HepG2 (cell line): Measurements from ENCODE around the gene WNT7A. TPM values are rescaled to one million over a fixed set of nuclear protein-coding genes. Genes with fewer than 3 reads are reported as not detected.

Experiments used
- ATAC-seq: fragments of 200-7000 bp; cut with Tn5 transposase; 3 replicates; pipeline ENCODE4 v1.9.1; 2020; ENCODE audit warnings: mild to moderate bottlenecking, moderate library complexity
- Bru-seq: library from RNA; stranded (reverse); fragments of 400-500 nt; gene quantifications from one replicate; lab custom pipeline; 2021; lab: Mats Ljungman, UMichigan
- BruChase-seq, 2 experiments: library from RNA; stranded (reverse); fragments of 400-500 nt; gene quantifications; one replicate each; lab custom pipeline; 2021; lab: Mats Ljungman, UMichigan
- BruUV-seq: library from RNA; stranded (reverse); fragments of 400-500 nt; replicated peaks from 2 replicates; lab custom pipeline; 2021; lab: Mats Ljungman, UMichigan
- CTCF ChIA-PET: fragments of 300-600 bp; formaldehyde crosslinking; extraction: SDS; loops from one replicate; lab custom pipeline; 2021; ENCODE audit warnings: low total read pairs, inconsistent platforms, low intra/inter-chr PET ratio; lab: Yijun Ruan, JAX
- POLR2A ChIA-PET: fragments of 350-600 bp; sonication (Branson Sonifier 250); formaldehyde crosslinking; loops from one replicate; lab custom pipeline; 2020; ENCODE audit warnings: antibody characterized with exemption, inconsistent platforms; lab: Yijun Ruan, JAX
- DNase-seq: peaks from one replicate; pipeline ENCODE4 v3.0.0-alpha.2; 2015; ENCODE audit warnings: low spot score
- FAIRE-seq: peaks from 3 replicates; lab custom pipeline; 2011; peaks lifted over from hg19 to GRCh38; lab: Jason Lieb, UNC
- H2AFZ ChIP-seq: one replicate; pipeline ENCODE4 v1.6.1; 2011; ENCODE audit warnings: low read length, inconsistent platforms
- H3K27ac ChIP-seq: fragments of 300-600 bp; 3 replicates; pipeline ENCODE4 v1.8.0; 2011; ENCODE audit warnings: mixed run types, mild to moderate bottlenecking, mixed read lengths, low read length, inconsistent platforms; ENCODE audit not compliant: insufficient read depth; ENCODE audit errors: extremely low read length
- H3K27me3 ChIP-seq, 2 experiments: fragments of 200-600 bp in 1 of 2; 2 replicates in 1 of 2; 3 replicates in 1 of 2; pipeline versions ENCODE4 v1.6.0 to v1.8.0; 2011; ENCODE audit warnings: low read length in 2 of 2, mild to moderate bottlenecking in 2 of 2, moderate library complexity in 2 of 2, inconsistent platforms in 1 of 2; ENCODE audit not compliant: insufficient read depth in 2 of 2, control insufficient read depth in 1 of 2
- H3K36me3 ChIP-seq, 2 experiments: fragments of 200-600 bp in 1 of 2; replicated peaks in 1 of 2; 2 replicates in 1 of 2; 3 replicates in 1 of 2; pipeline versions ENCODE4 v1.5.1 to v1.8.0; 2011; ENCODE audit warnings: low read length in 2 of 2, inconsistent platforms in 1 of 2; ENCODE audit not compliant: insufficient read depth in 2 of 2, control insufficient read depth in 1 of 2
- H3K4me1 ChIP-seq: 2 replicates; pipeline ENCODE4 v1.5.1; 2012; ENCODE audit warnings: low read length, inconsistent platforms; ENCODE audit not compliant: insufficient read depth
- H3K4me2 ChIP-seq: 2 replicates; pipeline ENCODE4 v1.6.0; 2011; ENCODE audit warnings: low read depth, low read length, inconsistent platforms
- H3K4me3 ChIP-seq, 3 experiments: fragments of 200-600 bp in 1 of 3; sonication (generic), shearing (Covaris generic) in 1 of 3; replicated peaks in 1 of 3; 2 replicates each; pipeline ENCODE4 v1.5.1; 2011 to 2016; ENCODE audit warnings: low read length in 3 of 3, inconsistent platforms in 2 of 3, low read depth in 2 of 3, mild to moderate bottlenecking in 2 of 3, control low read depth in 1 of 3, mixed read lengths in 1 of 3; ENCODE audit not compliant: insufficient read depth in 1 of 3
- H3K79me2 ChIP-seq: one replicate; pipeline ENCODE4 v1.6.1; 2011; ENCODE audit warnings: low read length, inconsistent platforms; ENCODE audit not compliant: insufficient read depth
- H3K9ac ChIP-seq: 2 replicates; pipeline ENCODE4 v1.6.0; 2011; ENCODE audit warnings: mild to moderate bottlenecking, low read depth, low read length, inconsistent platforms; ENCODE audit not compliant: insufficient read depth
- H3K9me3 ChIP-seq: 2 replicates; pipeline ENCODE4 v1.5.1; 2012; ENCODE audit warnings: mild to moderate bottlenecking, low read length
- H4K20me1 ChIP-seq: 2 replicates; pipeline ENCODE4 v1.6.0; 2011; ENCODE audit warnings: inconsistent platforms, mild to moderate bottlenecking, low read length, moderate library complexity; ENCODE audit not compliant: insufficient read depth
- ERF ChIP-seq: IDR thresholded peaks from 2 replicates; pipeline ENCODE4 v1.6.1; 2018; ENCODE audit warnings: missing biosample characterization, missing genetic modification reagents
- FIP1L1 ChIP-seq: fragments of 200-400 bp; formaldehyde crosslinking; IDR thresholded peaks from 2 replicates; pipeline ENCODE4 v1.6.1; 2018; ENCODE audit warnings: low read depth, mild to moderate bottlenecking, low read length, moderate library complexity, borderline replicate concordance; ENCODE audit not compliant: insufficient read depth
- GATAD2A ChIP-seq: IDR thresholded peaks from 2 replicates; pipeline ENCODE4 v1.6.1; 2016
- HNRNPLL ChIP-seq: fragments of 200-400 bp; formaldehyde crosslinking; IDR thresholded peaks from 2 replicates; pipeline ENCODE4 v1.6.1; 2017; ENCODE audit warnings: mild to moderate bottlenecking, low read depth, low read length; ENCODE audit not compliant: poor library complexity, severe bottlenecking
- KAT2B ChIP-seq: fragments of 150-350 bp; IDR thresholded peaks from 2 replicates; pipeline ENCODE4 v1.6.1; 2014; ENCODE audit warnings: low read depth, low read length, borderline replicate concordance
- NRL ChIP-seq: sonication (generic); formaldehyde crosslinking; IDR thresholded peaks from 2 replicates; pipeline ENCODE4 v1.5.0; 2020; ENCODE audit warnings: missing genetic modification reagents, mild to moderate bottlenecking, moderate library complexity, borderline replicate concordance
- PAX8 ChIP-seq: sonication (generic); formaldehyde crosslinking; IDR thresholded peaks from 2 replicates; pipeline ENCODE4 v1.8.0; 2022; ENCODE audit warnings: mild to moderate bottlenecking, missing genetic modification reagents, borderline replicate concordance
- RARG ChIP-seq: sonication (generic); formaldehyde crosslinking; IDR thresholded peaks from 2 replicates; pipeline ENCODE4 v1.4.0; 2020; ENCODE audit warnings: low read depth, mild to moderate bottlenecking, missing genetic modification reagents
- ZNF484 ChIP-seq: sonication (generic); formaldehyde crosslinking; IDR thresholded peaks from 2 replicates; pipeline ENCODE4 v1.5.1; 2020; ENCODE audit warnings: mild to moderate bottlenecking, low read depth, missing genetic modification reagents, borderline replicate concordance
- ZNF766 ChIP-seq: sonication (generic); formaldehyde crosslinking; IDR thresholded peaks from 2 replicates; pipeline ENCODE4 v1.5.0; 2020; ENCODE audit warnings: missing genetic modification reagents, borderline replicate concordance
- ZSCAN20 ChIP-seq: sonication (generic); formaldehyde crosslinking; IDR thresholded peaks from 2 replicates; pipeline ENCODE4 v1.4.0; 2020; ENCODE audit warnings: missing genetic modification reagents, mild to moderate bottlenecking, borderline replicate concordance
- whole genome bisulfite sequencing: methylation state at CpG from one replicate; pipeline ENCODE4 v1.1.6; 2017; ENCODE audit warnings: low lambda C conversion rate; 5-methylcytosine and 5-hydroxymethylcytosine counted together
- in situ Hi-C: cut with HindIII; loops from 2 replicates; pipeline ENCODE4 v1.10.0; 2017; ENCODE audit warnings: low pct_unique_long_range_greater_than_20kb; ENCODE audit not compliant: extremely low pct_ligation_motif_present
- intact Hi-C: fragments of 100-400 bp; cut with micrococcal nuclease; formaldehyde crosslinking; loops from one replicate; pipeline ENCODE4 v1.10.0; 2022; ENCODE audit not compliant: unreplicated experiment
- long read RNA-seq, 2 experiments: library from RNA in 1 of 2; library from polyadenylated mRNA in 1 of 2; stranded (forward) in 1 of 2; unstranded in 1 of 2; transcript quantifications; one replicate each; pipeline ENCODE4 v2.0.0, GENCODE V29; 2019 to 2022
- polyA minus RNA-seq, 3 experiments: library from RNA; depleted of rRNA, polyadenylated mRNA; stranded (reverse); fragments of >200 nt; gene quantifications; 2 replicates each; pipeline ENCODE4 v1.2.3, GENCODE V29; 2011; ENCODE audit warnings: low replicate concordance in 1 of 3
- polyA plus RNA-seq, 8 experiments: library from polyadenylated mRNA; depleted of rRNA in 3 of 8; stranded (reverse) in 7 of 8; unstranded in 1 of 8; fragments of >200 nt; fragmentation: Illumina TruSeq in 4 of 8; extraction: Trizol in 4 of 8; gene quantifications; 2 replicates each; pipeline versions ENCODE4 v1.2.1 to v1.2.3, GENCODE V29; 2011 to 2016; ENCODE audit warnings: low read depth in 4 of 8, missing spikeins in 1 of 8, mixed read lengths in 1 of 8; ENCODE audit not compliant: insufficient read depth in 1 of 8
- total RNA-seq, 5 experiments: library from RNA; depleted of rRNA; stranded (reverse); fragments of >200 nt; fragmentation: Illumina TruSeq; extraction: Trizol; gene quantifications; 2 replicates each; pipeline ENCODE4 v1.2.3, GENCODE V29; 2016; ENCODE audit warnings: low read depth in 1 of 5
- TF ChIP-seq, protein P1 (sequence below), 2 experiments: sonication (generic) in 1 of 2; formaldehyde crosslinking in 1 of 2; IDR thresholded peaks; 2 replicates each; pipeline versions ENCODE4 v1.4.0 to v1.6.1; 2016 to 2020; ENCODE audit warnings: borderline replicate concordance in 1 of 2, low read depth in 1 of 2, mild to moderate bottlenecking in 1 of 2, missing genetic modification reagents in 1 of 2

Gene WNT7A
- total RNA-seq (2016; rRNA removed; fragmentation: Illumina TruSeq; extraction: Trizol): not detected in 2 replicates
- total RNA-seq (2016; cell fraction: cytosol; rRNA removed; fragmentation: Illumina TruSeq; extraction: Trizol; ENCODE audit: low read depth): not detected in 2 replicates
- total RNA-seq (2016; cell fraction: insoluble cytoplasmic fraction; rRNA removed; fragmentation: Illumina TruSeq; extraction: Trizol): not detected in 2 replicates
- not detected in 2 replicates for total RNA-seq (2016; cell fraction: membrane; rRNA removed; fragmentation: Illumina TruSeq; extraction: Trizol)
- total RNA-seq (2016; cell fraction: nucleus; rRNA removed; fragmentation: Illumina TruSeq; extraction: Trizol): not detected in 2 replicates
- polyA plus RNA-seq (2011; rRNA removed): not detected in 2 replicates
- not detected in 2 replicates for polyA plus RNA-seq (2011; cell fraction: cytosol; rRNA removed)
- polyA plus RNA-seq (2011; cell fraction: nucleus; rRNA removed): not detected in 2 replicates
- polyA plus RNA-seq (2012): not detected in 2 replicates
- not detected in 2 replicates for polyA plus RNA-seq (2016; cell fraction: cytosol; fragmentation: Illumina TruSeq; extraction: Trizol; ENCODE audit: low read depth)
- not detected in 2 replicates for polyA plus RNA-seq (2016; cell fraction: insoluble cytoplasmic fraction; fragmentation: Illumina TruSeq; extraction: Trizol; ENCODE audit: low read depth)
- not detected in 2 replicates for polyA plus RNA-seq (2016; cell fraction: membrane; fragmentation: Illumina TruSeq; extraction: Trizol; ENCODE audit: low read depth)
- polyA plus RNA-seq (2016; cell fraction: nucleus; fragmentation: Illumina TruSeq; extraction: Trizol; ENCODE audit: insufficient read depth, low read depth): not detected in 2 replicates
- 0.10 TPM in 1 of 2 replicates, not detected in the other for polyA minus RNA-seq (2011; rRNA and poly(A)+ RNA removed; ENCODE audit: low replicate concordance)
- not detected in 2 replicates for polyA minus RNA-seq (2011; cell fraction: cytosol; rRNA and poly(A)+ RNA removed)
- not detected in 2 replicates for polyA minus RNA-seq (2011; cell fraction: nucleus; rRNA and poly(A)+ RNA removed)
- Bru-seq, nascent RNA: not detected
- not detected for BruChase-seq, experiment 1, labeled RNA remaining after a 6-hour chase
- not detected for BruChase-seq, experiment 2, labeled RNA remaining after a 2-hour chase
- long read RNA-seq, experiment 1: 0 reads
- long read RNA-seq, experiment 2: 0 reads

DNA sequence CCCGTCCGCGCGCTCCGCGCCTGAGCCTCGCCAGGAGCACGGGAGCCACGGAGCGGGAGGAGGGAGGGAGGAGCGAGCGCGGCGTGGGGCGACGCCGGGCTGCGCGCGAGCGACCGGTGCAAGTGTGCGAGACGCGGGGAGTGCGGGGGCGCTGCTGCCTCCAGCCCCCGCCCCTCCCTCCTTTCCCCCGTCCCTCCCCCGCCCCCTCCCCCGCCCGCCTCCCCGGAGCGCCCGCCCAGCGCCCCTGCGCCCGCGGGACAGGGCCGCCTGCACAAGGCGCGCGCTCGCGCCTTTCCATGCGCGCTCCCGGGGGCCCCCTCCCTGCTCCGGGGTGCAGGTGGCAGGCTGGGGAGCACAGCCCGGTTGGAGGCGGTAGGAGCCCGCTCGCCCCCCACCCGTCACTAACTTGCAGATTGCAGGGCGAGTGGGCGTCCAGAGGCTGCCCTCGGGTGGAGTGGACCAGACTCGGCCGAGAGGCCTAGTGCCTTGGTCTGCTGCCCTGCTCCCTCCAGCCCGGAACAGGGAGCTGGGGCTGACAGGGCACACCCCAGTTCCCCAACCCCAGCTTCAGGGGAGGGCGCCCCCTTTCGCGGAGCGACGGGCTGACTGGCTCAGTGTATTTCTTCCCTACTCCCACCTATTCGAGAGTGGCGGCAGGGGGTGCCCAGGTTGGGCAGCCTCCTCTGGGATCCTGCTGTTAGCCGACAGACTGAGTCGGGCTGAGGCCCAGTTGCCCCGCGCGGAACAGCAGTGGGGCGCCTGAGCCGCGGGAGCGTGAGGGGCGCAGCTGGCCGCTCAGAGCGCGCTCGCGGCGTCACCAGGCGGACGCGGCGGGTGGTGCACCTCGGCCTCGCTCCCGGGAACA is at the start of gene WNT7A:
TSS of gene WNT7A (minus strand) at position 126 of the 865 bp plus-strand sequence. CDS start 255 bp downstream, outside the sequence.
- H3K9ac ChIP-seq: no peak within 1 kb of the TSS
- in situ Hi-C loops: loop anchor here (5.0 kb wide), 1 partner anchor 223 kb away; no protein-coding TSS in a partner anchor
- no peak for DNase-seq
- TF ChIP-seq ZSCAN20 (CRISPR knock-in tag) (no peak), NRL (CRISPR knock-in tag) (peak; percentile 54; the same call in 1 of the 2 replicates), GATAD2A (no peak), PAX8 (CRISPR knock-in tag) (no peak), RARG (CRISPR knock-in tag) (no peak), FIP1L1 (no peak), ERF (CRISPR knock-in tag) (no peak), HNRNPLL (peak; percentile 28), ZNF766 (0 out of 2 replicates have a peak, but pooled peaks have one; percentile 41), ZNF484 (CRISPR knock-in tag) (no peak), KAT2B (no peak)
- TF ChIP-seq, protein P1, sequence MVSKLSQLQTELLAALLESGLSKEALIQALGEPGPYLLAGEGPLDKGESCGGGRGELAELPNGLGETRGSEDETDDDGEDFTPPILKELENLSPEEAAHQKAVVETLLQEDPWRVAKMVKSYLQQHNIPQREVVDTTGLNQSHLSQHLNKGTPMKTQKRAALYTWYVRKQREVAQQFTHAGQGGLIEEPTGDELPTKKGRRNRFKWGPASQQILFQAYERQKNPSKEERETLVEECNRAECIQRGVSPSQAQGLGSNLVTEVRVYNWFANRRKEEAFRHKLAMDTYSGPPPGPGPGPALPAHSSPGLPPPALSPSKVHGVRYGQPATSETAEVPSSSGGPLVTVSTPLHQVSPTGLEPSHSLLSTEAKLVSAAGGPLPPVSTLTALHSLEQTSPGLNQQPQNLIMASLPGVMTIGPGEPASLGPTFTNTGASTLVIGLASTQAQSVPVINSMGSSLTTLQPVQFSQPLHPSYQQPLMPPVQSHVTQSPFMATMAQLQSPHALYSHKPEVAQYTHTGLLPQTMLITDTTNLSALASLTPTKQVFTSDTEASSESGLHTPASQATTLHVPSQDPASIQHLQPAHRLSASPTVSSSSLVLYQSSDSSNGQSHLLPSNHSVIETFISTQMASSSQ (IDR thresholded peaks at IDR 0.05; ENCODE audit: low read depth): no peak
- TF ChIP-seq, protein P1 (CRISPR knock-in tag; IDR thresholded peaks at IDR 0.05; ENCODE audit: borderline replicate concordance): no peak

More for the DNA sequence above, at the start of gene WNT7A:
- H3K4me3 ChIP-seq: peak within 1 kb of the TSS in 1 of 3 experiments; percentile 9; a peak in 1 of 6 replicates
- ATAC-seq (peak; percentile 86), FAIRE-seq (no peak)
- CTCF ChIA-PET: interaction anchor here (1.8 kb wide), 1 partner anchor 222 kb away, joined by 4 read pairs; no protein-coding TSS in a partner anchor
- BruUV-seq: no TSS peak
- no peaks in the 10 kb centered on the region for H3K36me3 ChIP-seq
- POLR2A ChIA-PET: no interaction called here
- no peaks in the 10 kb centered on the region for H3K9me3 ChIP-seq
- intact Hi-C loops: no loop called here
- H2AFZ ChIP-seq: no peak within 1 kb of the TSS
- no peak within 1 kb of the TSS for H3K4me2 ChIP-seq
- no peaks in the 10 kb centered on the region; the same call in 1 of the 2 replicates for H4K20me1 ChIP-seq
- no peaks in the 10 kb centered on the region for H3K4me1 ChIP-seq
- 23% methylated on average over 6 of the region's 90 CpGs for WGBS
- no peak within 1 kb of the TSS for H3K27ac ChIP-seq
- no peaks in the 10 kb centered on the region for H3K79me2 ChIP-seq
- H3K27me3 ChIP-seq: peaks cover 8 to 57% of the 10 kb centered on the region in 2 experiments; a peak in 4 of 5 replicates
